Stomach (tissue), 9 donors: ENCODE results near the gene PPIF. TPM values are rescaled to one million over a fixed set of nuclear protein-coding genes. Genes with fewer than 3 reads are reported as not detected.

Experiments used
- DNase-seq, 2 donors: peaks; one replicate each; pipeline versions ENCODE4 v3.0.0 to v3.0.0-alpha.2; 2013 to 2019
- H3K27ac ChIP-seq, 5 donors: fragments of 200-600 bp in 4 of 5; sonication (generic) in 4 of 5; one replicate each; pipeline ENCODE4 v1.5.1; 2013 to 2019; ENCODE audit warnings: mild to moderate bottlenecking in 1 of 5, moderate library complexity in 1 of 5
- H3K27me3 ChIP-seq, 3 donors: fragments of 200-600 bp; sonication (generic); one replicate each; pipeline ENCODE4 v1.5.1; 2017 to 2019; ENCODE audit warnings: mixed run types in 1 of 3
- H3K36me3 ChIP-seq, 4 donors: fragments of 200-600 bp; sonication (generic); 1 replicate in 3 of 4; 2 replicates in 1 of 4; pipeline ENCODE4 v1.5.1; 2016 to 2019
- H3K4me1 ChIP-seq, 4 donors: fragments of 200-600 bp; sonication (generic); one replicate each; pipeline ENCODE4 v1.5.1; 2016 to 2019
- H3K4me3 ChIP-seq, 4 donors: fragments of 200-600 bp; sonication (generic) in 3 of 4; one replicate each; pipeline ENCODE4 v1.5.1; 2016 to 2019; ENCODE audit warnings: mild to moderate bottlenecking in 1 of 4
- H3K9me3 ChIP-seq, 4 donors: fragments of 200-600 bp; sonication (generic); one replicate each; pipeline ENCODE4 v1.5.1; 2016 to 2019
- CTCF ChIP-seq, 7 experiments: fragments of 450-650 bp in 4 of 7; fragments of 200-600 bp in 3 of 7; sonication (generic) in 3 of 7; IDR thresholded peaks; one replicate each; pipeline ENCODE4 v1.5.1; 2016 to 2019; ENCODE audit warnings: antibody characterized with exemption in 7 of 7, control low read depth in 2 of 7, mild to moderate bottlenecking in 1 of 7
- EP300 ChIP-seq: sonication (generic); formaldehyde crosslinking; IDR thresholded peaks from one replicate; pipeline ENCODE4 v1.6.1; 2017; ENCODE audit warnings: antibody characterized with exemption
- POLR2A ChIP-seq, 4 donors: fragments of 450-650 bp; IDR thresholded peaks; one replicate each; pipeline ENCODE4 v1.6.1; 2016; ENCODE audit warnings: antibody characterized with exemption in 4 of 4, control low read depth in 2 of 4, mild to moderate bottlenecking in 1 of 4, moderate library complexity in 1 of 4
- POLR2AphosphoS5 ChIP-seq, 3 donors: sonication (generic); formaldehyde crosslinking; IDR thresholded peaks; one replicate each; pipeline ENCODE4 v1.6.1; 2016; ENCODE audit warnings: antibody characterized with exemption in 3 of 3
- WGBS, 5 donors: extraction: QIAGEN DNeasy Blood & Tissue Kit in 3 of 5; methylation state at CpG; one replicate each; pipeline versions ENCODE4 v1.1.5 to v1.1.7; 2013 to 2018; 5-methylcytosine and 5-hydroxymethylcytosine counted together
- intact Hi-C: fragments of 100-400 bp; cut with DNase I; formaldehyde crosslinking; loops from one replicate; pipeline ENCODE4 v1.15.1; 2023; ENCODE audit warnings: low total_unique reads
- polyA plus RNA-seq, 3 donors: library from polyadenylated mRNA; stranded (reverse); fragments of 200-250 nt; gene quantifications; one replicate each; pipeline ENCODE4 v1.2.3, GENCODE V29; 2013
- total RNA-seq, 5 donors: library from RNA; depleted of rRNA; stranded (reverse); fragments of >200 nt; gene quantifications; one replicate each; pipeline versions ENCODE4 v1.1.0 to v1.2.3, GENCODE V29; 2014 to 2016
- donor health status: healthy with polysubstance abuse.
- donor health status: Bipolar disorder and iron deficiency.
- donor health status: healthy.

The PPIF gene
- total and polyA plus RNA-seq, 8 donors: 6.4 to 177 (median 50.8) TPM

- peak overlapping the region in 3 of 5 donors; percentile 8 to 52 (median 46) for H3K27ac ChIP-seq
- H3K9me3 ChIP-seq: no peaks in the 10 kb centered on the region
- TF ChIP-seq POLR2A (IDR thresholded peaks at IDR 0.05) (no peak), CTCF (IDR thresholded peaks at IDR 0.05) (no peak), POLR2AphosphoS5 (IDR thresholded peaks at IDR 0.05) (no peak), EP300 (no peak)
- no peak for DNase-seq
- H3K4me1 ChIP-seq: peaks cover 0 to 39% (median 24%) of the 10 kb centered on the region in 4 donors
- WGBS, 5 donors: 67 to 76% (median 69%) methylated on average over 7 to 11 of the region's 11 CpGs
- peaks cover 11 to 79% (median 67%) of the 10 kb centered on the region in 4 donors for H3K36me3 ChIP-seq
- intact Hi-C loops: no loop called here
- H3K27me3 ChIP-seq: no peaks in the 10 kb centered on the region
- no peak overlapping the region for H3K4me3 ChIP-seq
Observed at GRCh38 chr10:79387974-79388850, 40.9 kb downstream of the PPIF start.

GRCh38 chr10:79390057-79390456 is 42.8 kb downstream of the PPIF start:
- H3K27me3 ChIP-seq: no peaks in the 10 kb centered on the region
- H3K9me3 ChIP-seq: no peaks in the 10 kb centered on the region
- TF ChIP-seq POLR2AphosphoS5 (IDR thresholded peaks at IDR 0.05): no peak
- no peak for TF ChIP-seq POLR2A (IDR thresholded peaks at IDR 0.05)
- no peak for TF ChIP-seq EP300
- no peak for TF ChIP-seq CTCF (IDR thresholded peaks at IDR 0.05)
- H3K4me3 ChIP-seq: no peak overlapping the region
- peaks cover 4 to 44% (median 24%) of the 10 kb centered on the region in 4 donors for H3K4me1 ChIP-seq
- intact Hi-C loops: loop anchor here (5.0 kb wide), 1 partner anchor 67 kb away; no protein-coding TSS in a partner anchor
- peaks cover 11 to 83% (median 70%) of the 10 kb centered on the region in 4 donors for H3K36me3 ChIP-seq
- peak overlapping the region in 3 of 5 donors; percentile 42 to 73 (median 69) for H3K27ac ChIP-seq
- no peak for DNase-seq
- WGBS, 5 donors: 91 to 100% (median 97%) methylated on average over 2 of the region's 2 CpGs

- Histone ChIP-seq H3K4me1 (peaks cover 4 to 44% (median 24%) of the 10 kb centered on the region in 4 donors), H3K9me3 (no peaks in the 10 kb centered on the region), H3K36me3 (peaks cover 11 to 76% (median 64%) of the 10 kb centered on the region in 4 donors), H3K27ac (peak overlapping the region in 4 of 5 donors; percentile 37 to 73 (median 56)), H3K4me3 (no peak overlapping the region), H3K27me3 (no peaks in the 10 kb centered on the region)
- DNase-seq: peak; percentile 21 to 72
- WGBS, 5 donors: 59 to 74% (median 71%) methylated on average over 12 to 16 of the region's 16 CpGs
- intact Hi-C loops: loop anchor here (5.0 kb wide), 1 partner anchor 67 kb away; no protein-coding TSS in a partner anchor
- TF ChIP-seq EP300 (no peak), POLR2AphosphoS5 (IDR thresholded peaks at IDR 0.05) (no peak), POLR2A (IDR thresholded peaks at IDR 0.05) (no peak), CTCF (IDR thresholded peaks at IDR 0.05) (no peak)
Observed at GRCh38 chr10:79390551-79391229, 43.4 kb downstream of the PPIF start.
